Posterior cingulate gyrus (tissue), 11 donors: ENCODE data around the gene ZNF281.
"Not testable (repeated sequence)": the region's sequence is repeated elsewhere in the genome, so short reads cannot be mapped to it uniquely, and the experiment has no call there.

ENCODE experiments used
- DNase-seq, 10 donors: peaks; one replicate each; pipeline versions ENCODE4 v3.0.0 to v3.0.0-alpha.2; 2020 to 2021; ENCODE audit warnings: mixed read lengths in 3 of 10
- intact Hi-C: fragments of 100-400 bp; cut with DNase I; formaldehyde crosslinking; loops from one replicate; pipeline ENCODE4 v1.15.1; 2023

Gene ZNF281

DNA sequence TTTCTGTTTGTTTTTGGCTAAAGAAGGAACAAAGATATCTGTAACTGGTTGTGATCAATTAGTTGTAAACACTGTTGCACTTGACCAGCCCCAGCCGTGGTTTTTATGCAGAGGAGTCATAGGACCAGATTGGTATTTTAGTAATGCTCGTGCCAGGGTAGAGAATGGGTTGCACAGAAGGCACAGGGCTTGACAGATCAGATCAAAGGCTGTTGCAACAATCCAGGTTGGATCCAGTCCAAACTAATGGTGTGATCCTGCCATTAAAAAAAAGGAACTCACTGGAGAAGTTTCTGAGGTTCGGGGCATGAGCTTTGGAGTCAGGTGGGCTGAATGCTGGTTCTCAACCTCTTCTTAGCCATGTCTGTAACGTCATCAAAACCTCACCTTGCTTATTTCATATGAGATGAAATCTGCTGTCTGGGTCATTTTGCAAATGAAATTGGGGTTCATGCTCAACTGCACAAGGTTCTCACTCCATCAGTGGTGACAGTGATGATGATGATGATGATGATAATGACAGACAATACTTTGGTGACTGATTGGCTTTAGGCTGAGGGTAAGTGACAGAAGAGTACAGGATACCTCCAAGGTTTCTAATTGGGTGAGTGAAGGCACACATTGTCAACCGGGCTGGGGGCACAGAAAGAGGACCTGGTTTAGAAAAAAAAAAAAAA is 43.1 kb downstream of the ZNF281 start:
- intact Hi-C loops = no loop called here
- no peak for DNase-seq

- no peak for DNase-seq
- intact Hi-C loops = no loop called here
Measured at GRCh38 chr1:200365897-200366426, 43.9 kb downstream of the ZNF281 start.

GRCh38 chr1:200364831-200365230 is 45.0 kb downstream of the ZNF281 start:
- DNase-seq = no peak
- intact Hi-C loops = no loop called here

DNA sequence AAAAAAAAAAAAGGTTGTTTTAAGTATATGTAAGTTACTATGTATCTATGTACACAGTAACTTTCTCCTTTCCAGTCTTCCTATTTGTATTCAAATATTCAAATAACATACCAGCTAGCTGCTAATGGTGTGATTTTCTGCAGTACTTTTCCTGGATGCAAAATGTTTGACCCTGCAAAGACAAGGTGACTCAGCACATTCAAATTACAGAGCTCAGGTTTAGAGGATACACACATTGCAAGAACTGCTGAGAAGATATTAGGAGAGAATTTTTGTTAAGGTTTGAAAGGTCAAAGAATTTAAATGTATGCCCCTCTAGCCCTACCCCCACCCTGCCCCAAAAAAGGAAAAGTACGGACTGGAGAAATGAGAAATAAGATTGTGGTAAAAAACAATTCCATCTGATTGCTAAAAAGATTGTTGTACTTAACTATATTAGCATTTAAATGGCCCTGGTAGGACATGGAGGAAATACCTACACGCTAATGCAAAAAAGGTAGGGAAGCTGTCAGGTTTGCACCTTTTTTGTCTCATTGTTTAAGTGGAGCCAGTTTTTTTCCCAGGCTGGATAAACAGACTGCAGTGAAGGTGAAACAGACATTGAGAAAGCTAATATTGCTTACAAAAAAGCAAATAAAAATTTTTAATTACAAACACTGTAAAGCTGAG is 45.6 kb downstream of the ZNF281 start:
- DNase-seq = no peak
- intact Hi-C loops = no loop called here

- no peak for DNase-seq
- intact Hi-C loops = no loop called here
Measured at GRCh38 chr1:200363264-200363933, 46.4 kb downstream of the ZNF281 start.

- DNase-seq = peak in 8 of 10 donors; percentile 11 to 92 (median 56)
- intact Hi-C loops = no loop called here
Measured at GRCh38 chr1:200362421-200362820, 47.4 kb downstream of the ZNF281 start.

DNA sequence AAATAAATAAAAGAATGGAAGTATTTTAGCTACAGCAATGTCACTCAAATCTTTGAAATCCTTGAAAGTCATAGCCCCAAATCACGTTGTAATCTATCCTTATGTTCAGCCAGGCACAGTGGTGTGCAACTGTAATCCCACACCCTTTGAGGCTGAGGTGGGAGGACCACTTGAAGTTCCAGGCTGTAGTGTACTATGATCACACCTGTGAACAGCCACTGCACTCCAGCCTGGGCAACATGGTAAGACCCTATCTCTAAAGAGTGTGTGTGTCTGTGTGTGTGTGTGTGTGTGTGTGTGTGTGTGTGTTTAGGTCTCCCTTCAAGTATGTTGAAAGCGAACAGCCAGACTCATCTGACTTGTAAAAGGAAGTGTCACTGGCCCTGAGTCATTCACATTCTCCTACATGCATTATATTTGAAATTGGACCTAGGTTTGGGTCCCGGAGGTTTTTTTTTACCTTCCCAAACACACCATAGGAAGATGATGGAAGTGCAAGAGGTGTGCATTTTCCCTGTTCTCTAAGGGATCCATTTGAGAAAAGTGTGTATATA is 50.1 kb downstream of the ZNF281 start:
- intact Hi-C loops = no loop called here

GRCh38 chr1:200357925-200358324 is 51.9 kb downstream of the ZNF281 start:
- DNase-seq, intact Hi-C loops: not testable (repeated sequence)

More for the DNA sequence above, 50.1 kb downstream of the ZNF281 start:
- no peak for DNase-seq

- intact Hi-C loops = no loop called here
- no peak for DNase-seq
Measured at GRCh38 chr1:200355801-200356200, 54.0 kb downstream of the ZNF281 start.
